ENCODE results near the gene LTN1.
"Not testable (repeated sequence)": the region's sequence is repeated elsewhere in the genome, so short reads cannot be mapped to it uniquely, and the experiment has no call there.

LTN1 gene

GRCh38 chr21:28992526-28993292 lies at the start of gene LTN1:
LTN1 (minus strand) TSS chr21:28992877; CDS start chr21:28992805, 72 bp downstream.
- DNase-seq (ENCODE audit: low spot score), result peak; percentile 99

- DNase-seq (ENCODE audit: low spot score), result no peak
These were observed 42.0 kb upstream of the LTN1 start for GRCh38 chr21:29034678-29035077.

GRCh38 chr21:29033871-29034270 lies 41.2 kb upstream of the LTN1 start:
- DNase-seq (ENCODE audit: low spot score), result no peak

- no peak for DNase-seq (ENCODE audit: low spot score)
These were observed 40.6 kb upstream of the LTN1 start for GRCh38 chr21:29033301-29033700.

GRCh38 chr21:29030909-29031308 lies 38.2 kb upstream of the LTN1 start:
- DNase-seq (ENCODE audit: low spot score), result no peak

GRCh38 chr21:29029524-29029923 lies 36.8 kb upstream of the LTN1 start:
- no peak for DNase-seq (ENCODE audit: low spot score)

GRCh38 chr21:29025328-29025713 lies 32.6 kb upstream of the LTN1 start:
- peak; percentile 25 for DNase-seq (ENCODE audit: low spot score)

- peak; percentile 97 for DNase-seq (ENCODE audit: low spot score)
These were observed 32.0 kb upstream of the LTN1 start, which contains the start of gene USP16 for GRCh38 chr21:29024474-29025327. USP16 (plus strand) TSS chr21:29024668; CDS start chr21:29027914, 3,246 bp downstream.

- DNase-seq (ENCODE audit: low spot score), result peak; percentile 29
These were observed 29.5 kb upstream of the LTN1 start for GRCh38 chr21:29022166-29022565.

- DNase-seq (ENCODE audit: low spot score), result no peak
These were observed 25.9 kb upstream of the LTN1 start for GRCh38 chr21:29018540-29018939.

GRCh38 chr21:29017639-29018237 lies 25.1 kb upstream of the LTN1 start:
- no peak for DNase-seq (ENCODE audit: low spot score)

- not testable (repeated sequence) for DNase-seq (ENCODE audit: low spot score)
These were observed 18.6 kb upstream of the LTN1 start for GRCh38 chr21:29011236-29011635.

- DNase-seq (ENCODE audit: low spot score), result no peak
These were observed 15.7 kb upstream of the LTN1 start for GRCh38 chr21:29008367-29008766.

- DNase-seq (ENCODE audit: low spot score), result no peak
These were observed 15.1 kb upstream of the LTN1 start for GRCh38 chr21:29007810-29008209.

GRCh38 chr21:29007135-29007534 lies 14.5 kb upstream of the LTN1 start:
- DNase-seq (ENCODE audit: low spot score), result no peak

GRCh38 chr21:29005696-29006095 lies 13.0 kb upstream of the LTN1 start:
- no peak for DNase-seq (ENCODE audit: low spot score)

- peak; percentile 96 for DNase-seq (ENCODE audit: low spot score)
These were observed 9.9 kb upstream of the LTN1 start for GRCh38 chr21:29002442-29003144.

GRCh38 chr21:28993293-28993629 lies 584 bp upstream of the LTN1 start:
- DNase-seq (ENCODE audit: low spot score), result no peak

- DNase-seq (ENCODE audit: low spot score), result no peak
These were observed 684 bp downstream of the LTN1 start for GRCh38 chr21:28991861-28992525.

GRCh38 chr21:28988146-28988545 lies 4.5 kb downstream of the LTN1 start:
- DNase-seq (ENCODE audit: low spot score), result peak; percentile 25

- no peak for DNase-seq (ENCODE audit: low spot score)
These were observed 6.0 kb downstream of the LTN1 start for GRCh38 chr21:28986677-28987076.

- DNase-seq (ENCODE audit: low spot score), result no peak
These were observed 10.0 kb downstream of the LTN1 start for GRCh38 chr21:28982637-28983036.
